CD4-positive, alpha-beta T cell treated with Interleukin-6 for 4 hours (primary cell): ENCODE data around the gene ANAPC15.

ENCODE experiments used
- DNase-seq: peaks from one replicate; pipeline ENCODE4 v3.0.0-alpha.2; 2020; ENCODE audit warnings: mixed read lengths

The ANAPC15 gene

GRCh38 chr11:72124046-72124445 is 11.6 kb upstream of the ANAPC15 start:
- DNase-seq: no peak

- no peak for DNase-seq
Observed at GRCh38 chr11:72123117-72123653, 10.7 kb upstream of the ANAPC15 start.

- DNase-seq: no peak
Observed at GRCh38 chr11:72122607-72123006, 10.1 kb upstream of the ANAPC15 start.

- no peak for DNase-seq
Observed at GRCh38 chr11:72120930-72121329, 8.4 kb upstream of the ANAPC15 start.

- no peak for DNase-seq
Observed at GRCh38 chr11:72119198-72119597, 6.7 kb upstream of the ANAPC15 start.

- no peak for DNase-seq
Observed at GRCh38 chr11:72116019-72116755, 3.7 kb upstream of the ANAPC15 start.

- no peak for DNase-seq
Observed at GRCh38 chr11:72114570-72114969, 2.1 kb upstream of the ANAPC15 start.

- no peak for DNase-seq
Observed at GRCh38 chr11:72112978-72113808, 698 bp upstream of the ANAPC15 start.

GRCh38 chr11:72111300-72112142 is 974 bp downstream of the ANAPC15 start:
- no peak for DNase-seq

GRCh38 chr11:72105888-72106287 is 6.6 kb downstream of the ANAPC15 start, which contains the start of gene TOMT:
TOMT (plus strand) TSS chr11:72105924; CDS start chr11:72105952, 28 bp downstream.
- DNase-seq: no peak

GRCh38 chr11:72103754-72104167 is 8.7 kb downstream of the ANAPC15 start:
- DNase-seq: no peak

GRCh38 chr11:72102946-72103753 is 9.3 kb downstream of the ANAPC15 start, which contains the start of gene LAMTOR1:
LAMTOR1 (minus strand) TSS chr11:72103297; CDS start chr11:72103224, 73 bp downstream.
- peak; percentile 98 for DNase-seq

GRCh38 chr11:72102631-72102945 is 9.9 kb downstream of the ANAPC15 start:
- no peak for DNase-seq

- no peak for DNase-seq
Observed at GRCh38 chr11:72102162-72102561, 10.3 kb downstream of the ANAPC15 start.

- no peak for DNase-seq
Observed at GRCh38 chr11:72100462-72100861, 12.0 kb downstream of the ANAPC15 start.

- no peak for DNase-seq
Observed at GRCh38 chr11:72100009-72100408, 12.5 kb downstream of the ANAPC15 start.

GRCh38 chr11:72098741-72099140 is 13.8 kb downstream of the ANAPC15 start:
- no peak for DNase-seq

GRCh38 chr11:72091292-72091691 is 21.2 kb downstream of the ANAPC15 start:
- DNase-seq: peak; percentile 79

GRCh38 chr11:72088076-72088808 is 24.3 kb downstream of the ANAPC15 start:
- no peak for DNase-seq

GRCh38 chr11:72085621-72086351 is 26.7 kb downstream of the ANAPC15 start:
- no peak for DNase-seq
